Duodenal mucosa (tissue), 2 donors: ENCODE data around the gene MAMSTR.

ENCODE experiments used
- H3K27ac ChIP-seq: one replicate; pipeline ENCODE4 v1.7.0; 2013; ENCODE audit warnings: low read depth, low read length
- H3K27me3 ChIP-seq, 2 donors: one replicate each; pipeline ENCODE4 v1.7.0; 2013; ENCODE audit warnings: low read length in 2 of 2, control low read depth in 1 of 2; ENCODE audit not compliant: insufficient read depth in 2 of 2, control insufficient read depth in 1 of 2
- H3K36me3 ChIP-seq, 2 donors: one replicate each; pipeline ENCODE4 v1.7.0; 2013; ENCODE audit warnings: low read length in 2 of 2, control low read depth in 1 of 2; ENCODE audit not compliant: insufficient read depth in 2 of 2, control insufficient read depth in 1 of 2
- H3K4me1 ChIP-seq, 2 donors: one replicate each; pipeline ENCODE4 v1.7.0; 2013; ENCODE audit warnings: low read length in 2 of 2, control low read depth in 1 of 2; ENCODE audit not compliant: insufficient read depth in 2 of 2, control insufficient read depth in 1 of 2
- H3K4me3 ChIP-seq, 2 donors: one replicate each; pipeline ENCODE4 v1.7.0; 2013; ENCODE audit warnings: low read length in 2 of 2, low read depth in 1 of 2
- H3K9ac ChIP-seq, 2 donors: one replicate each; pipeline ENCODE4 v1.7.0; 2013; ENCODE audit warnings: low read length in 2 of 2, low read depth in 1 of 2
- H3K9me3 ChIP-seq, 2 donors: one replicate each; pipeline ENCODE4 v1.7.0; 2013; ENCODE audit warnings: low read length in 2 of 2, control low read depth in 1 of 2; ENCODE audit not compliant: control insufficient read depth in 1 of 2

MAMSTR gene

DNA sequence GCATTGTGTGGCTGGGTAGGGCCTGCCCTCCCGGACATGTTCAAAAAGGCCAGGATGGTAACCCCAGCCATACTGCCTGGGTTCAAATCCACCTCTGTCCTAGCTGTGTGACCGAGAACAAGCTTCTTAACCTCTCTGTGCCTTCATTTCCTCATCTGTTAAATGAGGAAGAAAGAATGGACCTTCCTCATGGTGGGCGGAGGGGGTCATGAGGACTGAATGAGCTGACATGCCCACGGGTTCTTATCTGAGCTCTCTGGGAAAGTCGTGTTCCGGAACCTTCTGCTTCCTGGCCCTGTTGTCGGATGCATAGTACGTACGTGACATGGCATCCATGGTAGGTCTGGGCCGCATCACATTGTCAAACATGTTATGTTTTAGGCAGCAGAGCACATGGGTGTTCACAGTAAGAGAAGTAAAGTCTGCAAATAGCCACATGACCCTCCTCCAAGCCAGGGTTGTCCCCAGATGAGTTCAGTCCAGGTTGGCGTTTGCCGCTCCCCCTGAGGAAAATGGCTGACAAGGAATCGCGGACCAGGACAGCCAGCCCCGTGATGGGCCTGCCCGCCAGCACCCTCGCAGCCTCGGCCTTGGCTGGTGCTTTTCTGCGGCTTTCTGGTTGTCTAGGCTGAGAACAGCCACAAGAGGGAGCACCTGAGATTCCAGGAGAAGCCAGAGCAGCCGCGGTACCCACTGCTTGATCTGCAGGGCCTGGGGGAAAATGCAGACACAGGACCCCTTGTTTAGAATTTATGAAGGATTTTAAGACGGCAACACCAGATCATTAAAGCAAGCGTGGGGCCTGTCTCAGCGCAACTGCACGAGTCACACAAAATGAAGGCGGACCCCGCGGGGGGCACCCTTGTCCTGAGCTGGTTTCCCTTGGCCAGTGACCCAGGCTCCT, 44.4 kb downstream of the MAMSTR start:
- H3K27me3 ChIP-seq, result no peaks in the 10 kb centered on the region
- peak overlapping the region in 1 of 2 donors; percentile 33 for H3K9ac ChIP-seq
- H3K4me1 ChIP-seq, result peaks cover 26 to 27% of the 10 kb centered on the region in 2 donors
- H3K9me3 ChIP-seq, result no peaks in the 10 kb centered on the region
- H3K36me3 ChIP-seq, result no peaks in the 10 kb centered on the region
- H3K27ac ChIP-seq, result no peak overlapping the region
- H3K4me3 ChIP-seq, result no peak overlapping the region

DNA sequence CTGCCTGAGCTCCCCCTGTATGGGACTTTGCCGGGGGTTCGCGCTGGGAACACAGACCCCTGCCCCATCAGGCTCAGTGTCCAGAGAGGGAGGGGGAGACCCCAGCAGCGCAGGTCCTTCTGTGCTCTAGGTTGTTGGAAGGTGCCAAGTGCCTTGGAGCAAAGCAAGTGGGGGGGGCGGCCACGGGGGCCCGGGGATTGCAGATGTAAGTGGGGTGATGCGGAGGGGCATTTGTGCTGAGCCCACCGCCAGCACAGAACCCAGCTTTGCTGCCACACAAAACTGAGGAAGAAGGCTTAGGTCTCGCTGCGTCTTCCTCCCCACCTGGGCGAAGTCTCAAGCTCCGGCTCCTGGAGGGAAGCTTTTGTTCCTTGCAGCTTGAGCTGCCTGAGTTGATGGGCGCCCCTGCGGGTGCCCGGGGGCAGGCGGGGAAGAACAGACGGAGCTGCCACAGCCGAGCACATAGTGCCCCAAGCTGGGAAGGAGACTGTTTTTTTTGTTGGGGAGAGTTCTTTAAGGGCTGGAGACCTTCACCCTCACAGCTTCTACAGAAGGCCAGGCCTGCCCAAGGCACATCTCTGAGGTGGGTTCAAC, 45.2 kb downstream of the MAMSTR start:
- H3K9me3 ChIP-seq, result no peaks in the 10 kb centered on the region
- H3K4me1 ChIP-seq, result peaks cover 26 to 27% of the 10 kb centered on the region in 2 donors
- H3K4me3 ChIP-seq, result no peak overlapping the region
- no peak overlapping the region for H3K27ac ChIP-seq
- H3K36me3 ChIP-seq, result no peaks in the 10 kb centered on the region
- H3K9ac ChIP-seq, result no peak overlapping the region
- no peaks in the 10 kb centered on the region for H3K27me3 ChIP-seq

DNA sequence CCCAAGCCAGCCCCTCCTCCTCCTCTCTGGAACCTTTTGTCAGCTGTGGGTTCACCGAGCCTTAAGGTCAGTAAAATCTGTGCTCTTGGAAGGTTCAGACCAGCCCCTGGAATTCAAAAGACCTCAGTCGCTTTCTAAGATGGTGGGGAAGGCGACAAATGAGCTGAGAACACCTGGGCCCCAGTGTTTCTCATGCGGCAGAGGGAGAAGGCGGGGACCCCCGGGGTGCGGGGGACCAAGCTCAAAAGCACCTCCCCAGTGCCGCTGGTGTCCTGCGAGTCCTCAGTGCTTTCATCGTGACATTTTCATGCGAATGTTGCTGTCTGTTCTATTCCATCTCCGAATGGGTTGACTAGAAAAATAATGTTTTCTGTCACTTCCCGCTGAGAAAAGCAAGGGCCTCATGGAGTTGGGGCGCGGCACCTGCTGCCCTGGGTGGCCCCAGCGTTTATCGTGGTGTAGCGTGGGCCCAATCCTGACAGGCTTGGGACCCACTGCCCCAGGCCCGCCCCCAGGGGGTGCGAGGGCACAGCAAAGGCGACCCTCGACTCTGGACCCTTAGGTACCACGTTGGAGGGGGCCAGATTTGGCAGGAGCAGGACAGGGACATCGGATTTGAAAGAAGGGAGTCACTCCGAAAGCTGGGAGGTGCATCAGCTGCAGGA, 46.0 kb downstream of the MAMSTR start:
- Histone ChIP-seq H3K9me3 (no peaks in the 10 kb centered on the region), H3K27ac (no peak overlapping the region), H3K9ac (no peak overlapping the region), H3K4me3 (no peak overlapping the region), H3K36me3 (no peaks in the 10 kb centered on the region), H3K27me3 (no peaks in the 10 kb centered on the region), H3K4me1 (peaks cover 21 to 23% of the 10 kb centered on the region in 2 donors)

DNA sequence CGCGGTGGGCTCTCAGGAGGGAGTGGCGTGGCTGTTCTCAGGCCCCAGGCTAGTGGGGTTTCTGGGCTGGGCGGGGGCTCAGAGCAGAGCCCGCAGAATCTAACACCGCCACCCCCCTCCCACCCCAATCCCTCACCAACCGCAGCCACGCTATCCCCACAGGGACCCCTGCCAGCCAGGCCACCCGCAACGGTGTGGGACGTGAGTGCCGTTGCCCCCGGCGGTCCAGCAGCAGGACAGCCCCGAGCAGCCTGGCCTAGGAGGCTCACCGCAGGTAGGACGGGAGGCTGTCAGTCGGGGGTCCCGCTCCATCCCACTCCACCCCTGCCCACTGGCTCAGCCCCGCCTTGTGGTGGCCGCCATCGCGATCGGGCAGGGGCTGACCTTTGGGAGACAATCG, 46.5 kb downstream of the MAMSTR start, which contains the start of gene NTN5:
TSS of gene NTN5 (minus strand) at position 24 of the 400 bp plus-strand sequence. CDS start 2,031 bp downstream, outside the sequence.
- H3K4me3 ChIP-seq, result no peak within 1 kb of the TSS
- H3K36me3 ChIP-seq, result no peaks in the 10 kb centered on the region
- no peaks in the 10 kb centered on the region for H3K9me3 ChIP-seq
- peaks cover 20 to 23% of the 10 kb centered on the region in 2 donors for H3K4me1 ChIP-seq
- H3K9ac ChIP-seq, result no peak within 1 kb of the TSS
- H3K27ac ChIP-seq, result no peak within 1 kb of the TSS
- H3K27me3 ChIP-seq, result no peaks in the 10 kb centered on the region

DNA sequence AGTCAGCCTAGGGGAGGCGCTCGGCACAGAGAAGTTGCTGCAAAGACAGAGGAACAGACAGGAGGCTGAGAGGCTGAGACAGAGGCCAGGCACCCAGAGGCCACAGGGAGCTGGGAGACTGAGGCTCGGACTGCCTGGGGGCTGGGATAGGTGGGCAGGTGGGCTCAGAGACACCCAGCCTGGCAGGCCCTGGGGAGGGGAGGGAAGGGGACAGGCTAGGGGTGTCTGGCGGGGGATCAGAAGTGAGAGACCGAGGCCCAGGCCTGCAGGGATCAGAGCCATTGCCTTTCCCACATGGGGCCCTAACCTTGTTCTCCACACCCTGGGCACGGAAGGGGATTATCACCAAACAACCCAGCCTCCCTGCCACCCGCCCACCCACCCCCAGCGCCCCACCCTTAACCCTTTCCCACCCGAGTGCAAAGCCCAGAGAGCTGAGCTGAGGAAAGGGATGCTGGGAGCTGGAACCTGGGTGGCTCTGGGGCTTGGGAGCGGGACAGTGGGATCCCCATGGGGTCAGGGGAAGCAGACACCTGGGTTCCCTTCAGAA, 48.0 kb downstream of the MAMSTR start:
- Histone ChIP-seq H3K27me3 (no peaks in the 10 kb centered on the region), H3K36me3 (no peaks in the 10 kb centered on the region), H3K9me3 (no peaks in the 10 kb centered on the region), H3K9ac (no peak overlapping the region), H3K4me1 (peaks cover 10 to 14% of the 10 kb centered on the region in 2 donors), H3K4me3 (no peak overlapping the region), H3K27ac (no peak overlapping the region)

DNA sequence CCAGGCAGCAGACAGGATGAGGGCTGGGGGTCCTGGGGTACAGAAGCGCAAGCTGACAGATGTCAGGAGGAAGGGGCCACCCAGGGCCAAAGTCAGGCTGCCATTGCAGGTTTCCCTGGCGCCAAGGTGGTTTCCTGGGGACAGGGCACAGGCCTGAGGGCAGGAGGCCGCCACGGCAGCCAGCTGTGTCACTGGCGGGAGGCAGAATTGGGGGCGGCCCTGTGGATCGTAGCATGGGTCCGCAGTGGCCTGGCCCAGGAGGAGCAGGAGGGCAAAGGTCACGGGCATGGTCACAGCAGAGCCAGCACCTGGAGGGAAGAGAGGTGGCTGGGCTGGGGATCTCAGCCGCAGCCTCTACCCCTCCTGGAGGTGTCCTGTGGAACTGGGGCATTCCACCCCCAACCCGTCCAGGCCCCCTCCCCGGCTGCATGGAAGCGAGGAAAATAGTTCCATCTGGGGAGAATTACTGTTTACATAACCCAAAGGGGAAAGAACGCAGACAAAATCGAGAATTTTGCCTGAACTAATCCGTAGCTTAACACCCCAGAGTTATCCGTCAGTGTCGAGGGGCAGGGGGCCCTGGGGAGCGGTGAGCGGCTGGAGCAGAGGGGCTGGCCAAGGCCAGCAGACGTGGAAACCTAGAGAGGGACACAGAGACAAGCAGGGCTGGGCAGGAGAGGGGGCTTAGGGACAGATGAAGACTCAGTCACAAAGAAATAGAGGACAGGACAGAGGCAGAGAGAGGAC, 48.7 kb downstream of the MAMSTR start:
- Histone ChIP-seq H3K9ac (no peak overlapping the region), H3K27me3 (no peaks in the 10 kb centered on the region), H3K4me1 (peaks cover 8 to 14% of the 10 kb centered on the region in 2 donors), H3K9me3 (no peaks in the 10 kb centered on the region), H3K27ac (no peak overlapping the region), H3K36me3 (no peaks in the 10 kb centered on the region), H3K4me3 (no peak overlapping the region)

DNA sequence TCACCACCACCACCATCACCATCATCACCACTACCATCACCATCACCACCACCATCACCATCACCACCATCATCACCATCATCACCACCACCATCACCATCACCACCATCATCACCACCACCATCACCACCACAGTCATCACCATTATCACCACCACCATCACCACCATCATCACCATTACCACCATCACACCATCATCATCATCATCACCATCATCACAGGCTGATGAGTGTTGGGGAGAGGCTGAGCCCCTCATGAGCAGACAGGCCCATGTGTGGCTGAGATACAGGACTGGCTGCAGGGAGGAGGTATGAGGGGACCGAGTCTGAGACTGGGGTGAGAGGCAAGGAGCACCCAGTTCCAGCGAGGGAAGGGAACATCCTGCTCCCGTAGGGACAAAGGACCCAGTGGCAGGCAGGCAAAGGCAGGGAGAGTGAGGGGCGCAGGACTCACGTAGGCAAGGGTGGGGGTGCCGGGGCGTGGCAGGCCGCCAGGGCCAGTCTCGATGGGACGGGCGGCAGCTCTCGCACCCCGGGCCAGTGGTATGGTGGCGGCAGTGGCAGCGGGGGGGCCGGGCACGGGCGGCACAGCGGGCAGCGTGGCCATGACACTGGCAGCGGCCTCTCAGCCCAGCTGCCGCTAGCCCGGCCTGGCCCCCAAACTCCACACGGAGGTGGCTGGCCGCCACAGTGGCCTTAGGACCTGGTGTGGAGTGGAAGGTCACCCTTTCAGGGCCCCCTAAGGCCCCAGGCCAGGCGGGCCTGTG, 49.4 kb downstream of the MAMSTR start:
- no peaks in the 10 kb centered on the region for H3K9me3 ChIP-seq
- H3K27ac ChIP-seq, result no peak overlapping the region
- H3K9ac ChIP-seq, result no peak overlapping the region
- no peaks in the 10 kb centered on the region for H3K27me3 ChIP-seq
- no peaks in the 10 kb centered on the region for H3K36me3 ChIP-seq
- no peak overlapping the region for H3K4me3 ChIP-seq
- H3K4me1 ChIP-seq, result peaks cover 2 to 7% of the 10 kb centered on the region in 2 donors

DNA sequence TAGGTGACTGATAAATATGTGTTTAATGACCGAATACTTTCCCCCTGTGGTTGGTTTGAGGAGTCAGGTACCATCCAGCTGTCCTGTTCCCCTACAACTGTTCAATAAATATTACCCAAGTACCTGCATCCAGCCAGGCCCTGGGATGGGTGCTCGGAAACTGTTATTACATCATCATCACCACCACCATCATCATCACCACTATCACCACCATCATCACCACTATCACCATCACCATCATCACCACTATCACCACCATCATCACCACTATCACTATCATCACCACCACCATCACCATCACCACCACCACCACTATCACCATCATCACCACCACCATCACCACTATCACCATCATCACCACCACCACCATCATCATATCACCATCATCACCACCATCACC, 50.8 kb downstream of the MAMSTR start:
- H3K9ac ChIP-seq, result no peak overlapping the region
- H3K27me3 ChIP-seq, result no peaks in the 10 kb centered on the region
- no peak overlapping the region for H3K27ac ChIP-seq
- H3K4me1 ChIP-seq, result peaks cover 0 to 5% of the 10 kb centered on the region in 2 donors
- H3K9me3 ChIP-seq, result no peaks in the 10 kb centered on the region
- no peaks in the 10 kb centered on the region for H3K36me3 ChIP-seq
- H3K4me3 ChIP-seq, result no peak overlapping the region

DNA sequence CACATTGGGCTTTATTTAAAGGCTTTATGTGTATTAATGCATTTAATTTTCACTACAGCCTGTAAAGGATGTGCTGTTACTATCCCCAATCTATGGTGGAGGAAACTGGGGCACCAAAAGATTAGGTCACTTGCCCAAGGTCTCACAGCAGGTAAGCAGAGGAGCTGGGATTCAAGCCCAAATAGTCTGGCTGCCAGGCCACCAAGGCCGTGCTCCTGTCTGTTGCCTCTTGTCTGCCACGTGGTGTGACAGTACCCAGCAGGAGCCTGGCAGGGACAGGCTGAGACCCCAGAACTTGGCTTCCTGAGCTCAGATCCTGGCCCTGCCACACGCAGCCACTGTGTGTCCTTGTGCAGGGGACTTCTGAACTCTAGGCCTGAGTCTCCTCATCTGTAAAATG, 51.2 kb downstream of the MAMSTR start:
- H3K27me3 ChIP-seq, result no peaks in the 10 kb centered on the region
- no peak overlapping the region for H3K9ac ChIP-seq
- H3K27ac ChIP-seq, result no peak overlapping the region
- H3K9me3 ChIP-seq, result no peaks in the 10 kb centered on the region
- no peaks in the 10 kb centered on the region for H3K36me3 ChIP-seq
- peaks cover 0 to 5% of the 10 kb centered on the region in 2 donors for H3K4me1 ChIP-seq
- no peak overlapping the region for H3K4me3 ChIP-seq
